GM21528 (cell line): ENCODE measurements around the gene CFAP74.
"Not testable (repeated sequence)": the region's sequence is repeated elsewhere in the genome, so short reads cannot be mapped to it uniquely, and the experiment has no call there.

ENCODE experiments used
- ATAC-seq: cut with Tn5 transposase; IDR thresholded peaks from one replicate; pipeline ENCODE4 v1.9.1; 2021; ENCODE audit warnings: mild to moderate bottlenecking, moderate library complexity; ENCODE audit not compliant: unreplicated experiment, low FRiP score

Gene CFAP74

DNA sequence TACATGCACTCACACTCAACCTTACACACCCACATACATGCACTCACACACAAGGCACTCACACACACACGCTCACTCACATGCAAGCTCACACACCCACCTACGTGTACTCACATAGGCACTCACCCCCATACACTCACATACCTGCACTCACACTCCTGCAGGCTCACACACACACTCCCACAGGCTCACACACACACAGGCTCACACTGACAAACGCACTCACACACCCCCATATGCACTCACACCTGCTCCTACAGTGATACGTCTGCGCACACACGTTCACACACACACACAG is 65.4 kb downstream of the CFAP74 start:
- ATAC-seq = no peak

- no peak for ATAC-seq
Measured at GRCh38 chr1:1937549-1938275, 65.9 kb downstream of the CFAP74 start.

GRCh38 chr1:1937061-1937460 is 66.5 kb downstream of the CFAP74 start:
- no peak for ATAC-seq

DNA sequence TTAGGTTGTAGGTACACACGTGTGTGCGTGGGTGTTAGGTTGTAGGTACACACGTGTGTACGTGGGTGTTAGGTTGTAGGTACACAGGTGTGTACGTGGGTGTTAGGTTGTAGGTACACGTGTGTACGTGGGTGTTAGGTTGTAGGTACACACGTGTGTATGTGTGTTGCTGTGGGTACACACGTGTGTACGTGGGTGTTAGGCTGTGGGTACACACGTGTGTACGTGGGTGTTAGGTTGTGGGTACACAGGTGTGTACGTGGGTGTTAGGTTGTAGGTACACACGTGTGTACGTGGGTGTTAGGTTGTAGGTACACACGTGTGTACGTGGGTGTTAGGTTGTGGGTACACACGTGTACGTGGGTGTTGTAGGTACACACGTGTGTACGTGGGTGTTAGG is 68.7 kb downstream of the CFAP74 start:
- not testable (repeated sequence) for ATAC-seq

DNA sequence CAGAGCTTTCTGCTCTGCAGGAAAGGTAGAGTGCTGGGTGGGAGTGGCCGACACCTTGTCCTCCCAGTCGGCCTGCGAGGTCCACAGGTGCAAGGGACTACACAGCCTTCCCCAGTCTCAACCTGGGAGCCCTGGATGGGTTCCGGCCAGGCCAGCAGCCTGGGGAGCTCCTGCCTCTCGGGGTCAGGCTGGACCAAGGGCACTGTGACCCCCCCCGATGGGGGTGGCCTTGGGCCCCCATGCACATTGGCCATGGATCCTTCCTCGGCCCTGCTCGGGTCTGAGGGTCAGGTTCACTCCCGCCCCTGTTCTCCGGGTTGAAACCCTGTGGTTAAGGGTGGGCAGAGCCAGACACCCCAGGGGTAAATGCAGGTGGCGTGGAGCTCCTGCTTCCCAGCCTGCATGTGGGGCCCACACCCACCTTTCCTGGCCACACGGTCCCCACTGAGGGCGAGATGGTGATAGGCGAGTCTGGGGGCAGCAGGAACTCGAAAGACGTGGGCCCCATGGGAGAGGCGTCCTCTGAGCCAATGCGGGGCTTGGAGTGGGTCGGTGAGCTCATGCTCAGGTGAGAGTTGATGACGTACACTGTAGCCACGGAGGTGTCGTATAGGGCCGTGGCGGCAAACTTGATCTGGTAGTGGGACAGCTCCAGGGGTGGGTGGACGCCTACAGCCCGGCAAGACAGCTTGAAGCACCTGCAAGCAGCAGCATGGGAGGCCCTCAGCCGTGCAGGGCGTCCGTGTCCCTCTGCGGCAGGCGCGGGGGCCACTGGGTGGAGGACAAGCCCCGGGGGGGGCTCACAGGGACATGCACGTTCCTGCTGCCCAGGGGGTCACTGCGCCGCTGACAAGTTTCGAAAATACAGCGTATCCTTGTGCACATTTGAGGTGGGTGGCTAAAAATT is 73.7 kb downstream of the CFAP74 start:
- ATAC-seq = no peak

DNA sequence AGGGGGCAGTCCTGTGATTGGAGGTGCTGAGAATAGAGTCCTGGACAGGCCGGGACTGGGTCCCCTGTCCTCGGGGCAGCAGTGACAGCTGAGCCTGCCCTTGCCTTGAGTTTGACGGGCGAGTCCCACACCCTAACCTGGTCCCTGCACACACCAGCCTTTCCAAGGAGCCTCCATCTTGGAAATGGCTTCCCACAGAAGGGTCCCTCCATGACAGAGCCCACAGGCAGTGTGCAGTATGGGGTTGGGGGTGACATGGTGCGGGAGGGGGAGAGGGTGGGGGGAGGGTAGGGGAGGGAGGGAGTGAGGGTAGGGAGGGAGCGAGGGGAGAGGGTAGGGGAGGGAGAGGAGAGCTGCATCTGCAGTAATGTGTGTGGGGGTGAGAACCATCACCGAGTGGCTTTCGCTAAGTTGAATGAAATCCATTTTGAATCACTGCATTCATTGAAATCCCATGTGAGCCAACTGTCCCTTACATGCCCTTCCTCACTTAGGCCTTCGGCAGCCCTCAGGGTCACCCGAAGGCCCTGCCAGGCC is 74.4 kb downstream of the CFAP74 start:
- ATAC-seq = no peak

DNA sequence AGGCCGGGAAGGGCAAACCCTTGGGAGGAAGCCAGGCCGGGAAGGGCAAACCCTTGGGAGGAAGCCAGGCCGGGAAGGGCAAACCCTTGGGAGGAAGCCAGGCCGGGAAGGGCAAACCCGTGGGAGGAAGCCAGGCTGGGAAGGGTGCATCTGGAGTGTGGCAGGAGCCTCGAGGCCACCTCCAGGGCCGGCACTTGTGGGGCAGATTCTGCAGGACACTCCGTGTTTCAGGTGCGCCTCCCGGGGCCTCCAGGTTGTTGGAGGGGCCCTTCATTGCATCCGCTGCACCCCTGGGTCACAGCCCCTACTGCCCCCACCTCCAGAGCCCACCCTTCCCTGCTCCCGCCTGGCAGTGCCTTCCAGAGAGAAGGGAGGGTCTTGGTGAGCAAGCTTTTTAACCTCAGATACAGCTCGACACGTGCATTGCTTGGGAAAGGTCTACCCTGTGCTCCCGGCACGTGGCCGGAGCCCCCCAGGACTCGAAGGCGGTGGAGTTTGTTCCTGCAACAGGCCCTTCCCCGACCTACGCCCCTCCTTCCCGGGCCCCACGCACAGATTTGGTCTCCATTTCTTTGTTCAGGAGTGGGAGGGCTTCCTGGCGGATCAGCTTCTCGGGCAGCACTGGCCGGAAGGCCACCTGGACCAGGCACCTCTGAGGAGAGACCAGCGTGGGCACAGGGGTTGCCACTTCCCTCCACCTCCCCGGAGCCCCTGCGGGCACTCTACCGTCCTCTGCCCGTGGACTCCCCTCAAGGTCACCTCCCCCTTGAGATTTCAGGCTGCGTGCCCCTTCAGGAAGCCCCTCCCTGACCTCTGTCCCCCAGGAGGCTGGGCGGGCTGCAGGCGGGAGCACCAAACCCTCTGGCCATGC is 75.1 kb downstream of the CFAP74 start:
- ATAC-seq = no peak

GRCh38 chr1:1927751-1928150 is 75.8 kb downstream of the CFAP74 start:
- ATAC-seq = no peak

GRCh38 chr1:1926886-1927660 is 76.5 kb downstream of the CFAP74 start:
- ATAC-seq = no peak

DNA sequence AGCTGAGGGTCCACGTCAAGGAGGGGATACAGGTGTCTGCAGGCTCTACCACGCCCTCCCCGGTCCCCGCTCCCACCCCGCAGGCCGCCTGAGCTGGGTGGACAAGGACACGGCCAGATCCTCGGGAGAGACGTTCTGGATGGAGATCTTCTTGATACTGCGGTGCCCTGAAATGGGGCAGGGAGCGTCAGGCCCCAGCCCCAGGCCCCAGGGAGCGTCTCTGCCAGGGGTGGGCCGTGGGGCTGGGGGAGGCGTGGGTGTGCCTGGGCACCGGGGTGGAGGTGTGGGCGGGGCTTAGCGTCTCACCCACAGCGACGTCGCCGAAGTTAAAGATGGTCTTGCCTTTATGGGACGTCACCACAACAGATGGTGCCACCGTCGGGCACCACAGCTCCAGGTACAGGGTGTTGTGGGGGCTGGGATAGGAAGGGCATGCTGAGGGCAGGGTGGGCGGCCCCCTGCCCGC is 77.2 kb downstream of the CFAP74 start:
- ATAC-seq = no peak

DNA sequence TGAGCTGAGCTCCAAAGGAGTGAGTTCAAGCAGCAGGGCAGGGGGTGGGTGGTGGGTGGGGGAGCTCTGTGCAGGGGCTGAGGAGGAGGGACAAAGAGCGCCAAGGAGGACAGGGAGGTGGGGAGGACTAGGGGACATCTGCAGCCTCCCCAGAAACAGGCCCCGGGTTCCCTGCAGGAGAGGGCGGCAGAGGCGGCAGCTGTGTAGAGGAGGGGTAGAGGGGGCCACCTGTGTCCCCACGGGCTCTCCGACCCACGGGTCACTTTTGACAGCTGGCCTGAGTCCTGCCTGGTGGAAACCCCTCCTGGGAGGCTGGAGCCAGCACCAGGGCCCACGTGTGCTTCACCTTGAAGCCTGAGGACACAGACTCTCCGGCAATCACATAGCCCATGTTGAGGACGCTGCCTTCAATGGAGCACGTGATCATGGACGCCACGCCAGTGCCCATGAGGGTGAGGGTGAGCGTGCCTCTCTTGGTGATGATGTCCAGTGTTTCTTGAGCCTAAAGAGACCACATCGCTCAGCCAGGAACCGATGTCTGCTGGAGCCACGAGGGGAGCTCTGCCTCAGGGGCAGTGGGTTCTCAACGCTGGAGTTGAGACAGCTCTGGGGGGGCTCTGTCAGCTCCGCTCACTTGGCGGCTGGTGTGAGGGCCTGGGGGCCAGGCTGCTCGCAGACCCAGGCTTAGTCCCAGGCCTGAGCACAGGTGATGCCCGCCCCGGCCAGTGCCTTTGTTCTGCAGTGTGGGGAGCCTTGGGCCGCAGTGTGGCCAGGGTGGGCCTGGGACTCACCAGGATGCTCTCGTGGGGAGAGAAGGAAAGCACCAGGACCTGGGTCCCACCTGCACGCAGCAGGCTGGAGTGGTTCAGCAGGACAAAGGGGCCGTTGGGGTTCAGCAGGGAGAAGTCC is 77.9 kb downstream of the CFAP74 start:
- no peak for ATAC-seq

DNA sequence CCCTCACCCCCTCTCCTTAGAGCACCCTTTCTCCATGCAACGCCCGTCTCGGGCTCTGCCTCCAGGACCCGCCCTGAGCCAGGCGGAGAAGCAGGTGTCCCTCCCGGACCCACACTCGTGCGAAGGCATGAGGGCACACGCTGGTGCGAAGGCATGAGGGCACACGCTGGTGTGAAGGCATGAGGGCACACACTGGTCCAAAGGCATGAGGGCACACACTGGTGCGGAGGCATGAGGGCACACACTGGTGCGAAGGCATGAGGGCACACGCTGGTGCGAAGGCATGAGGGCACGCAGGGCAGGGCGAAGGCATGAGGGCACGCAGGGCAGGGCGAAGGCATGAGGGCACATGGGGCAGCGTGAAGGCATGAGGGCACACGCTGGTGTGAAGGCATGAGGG is 78.7 kb downstream of the CFAP74 start:
- ATAC-seq = no peak

DNA sequence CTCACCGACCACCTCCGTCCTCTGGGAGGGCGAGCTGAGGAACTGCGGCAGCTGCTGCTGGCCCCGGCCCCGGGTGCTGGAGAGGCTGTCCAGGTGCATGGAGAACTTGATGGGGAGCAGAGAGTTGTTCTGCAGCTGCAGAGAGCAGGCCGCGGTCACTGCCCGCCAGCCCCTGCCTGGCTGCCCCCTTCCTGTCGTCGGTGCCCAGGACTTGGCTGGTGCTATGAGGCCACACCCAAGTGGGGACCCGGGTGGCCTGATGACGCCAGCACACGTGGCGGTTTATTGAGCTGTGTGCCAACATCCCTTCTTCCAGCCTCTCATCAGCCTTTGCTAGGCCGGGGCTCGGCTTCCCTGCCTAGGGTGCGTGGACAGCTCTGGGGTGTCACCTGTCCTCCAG is 79.2 kb downstream of the CFAP74 start:
- no peak for ATAC-seq

GRCh38 chr1:1922956-1923833 is 80.4 kb downstream of the CFAP74 start:
- ATAC-seq = no peak

- no peak for ATAC-seq
Measured at GRCh38 chr1:1922702-1922955, 81.0 kb downstream of the CFAP74 start.

- ATAC-seq = no peak
Measured at GRCh38 chr1:1921901-1922701, 81.5 kb downstream of the CFAP74 start.

DNA sequence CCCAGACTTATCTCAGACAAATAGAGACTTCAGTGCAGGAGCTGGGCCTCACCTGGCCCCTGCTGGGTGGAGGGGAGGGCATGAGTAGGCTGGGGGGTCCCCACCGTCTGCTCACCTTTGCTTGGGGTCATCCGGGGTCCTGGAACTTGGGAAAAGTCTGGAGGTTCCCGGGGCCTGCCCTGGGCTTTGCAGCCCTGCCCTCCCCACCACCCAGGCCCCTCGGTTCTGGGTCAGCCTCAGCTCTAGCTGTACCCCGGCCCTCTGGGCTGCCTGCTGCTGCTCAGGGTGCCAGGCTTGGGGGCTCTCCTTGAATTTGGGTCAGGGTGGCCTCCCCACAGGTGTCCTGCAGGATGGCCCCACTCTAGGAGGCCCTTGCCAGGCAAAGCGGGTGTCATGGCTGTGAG is 82.1 kb downstream of the CFAP74 start:
- no peak for ATAC-seq
